Osteoblast (primary cell): ENCODE data around the gene PRMT7. TPM values are rescaled to one million over a fixed set of nuclear protein-coding genes. Genes with fewer than 3 reads are reported as not detected.

Source experiments
- DNase-seq: peaks from one replicate; pipeline ENCODE4 v3.0.0; 2011; ENCODE audit warnings: low spot score, mixed read lengths; ENCODE audit not compliant: insufficient read length; ENCODE audit errors: missing footprints
- H2AFZ ChIP-seq: 2 replicates; pipeline ENCODE4 v1.6.0; 2011; ENCODE audit warnings: mild to moderate bottlenecking, low read length
- H3K27ac ChIP-seq: 2 replicates; pipeline ENCODE4 v1.5.1; 2011; ENCODE audit warnings: mild to moderate bottlenecking, low read depth, low read length, moderate library complexity
- H3K27me3 ChIP-seq: 2 replicates; pipeline ENCODE4 v1.6.0; 2012; ENCODE audit warnings: mild to moderate bottlenecking, control low read depth, inconsistent platforms, low read length, moderate library complexity; ENCODE audit not compliant: insufficient read depth
- H3K36me3 ChIP-seq: 2 replicates; pipeline ENCODE4 v1.5.1; 2011; ENCODE audit warnings: mild to moderate bottlenecking, low read length, control low read depth, moderate library complexity; ENCODE audit not compliant: insufficient read depth
- H3K4me1 ChIP-seq: 2 replicates; pipeline ENCODE4 v1.5.1; 2011; ENCODE audit warnings: mild to moderate bottlenecking, low read length, control low read depth, moderate library complexity; ENCODE audit not compliant: insufficient read depth
- H3K4me2 ChIP-seq: 2 replicates; pipeline ENCODE4 v1.6.0; 2011; ENCODE audit warnings: mild to moderate bottlenecking, low read length; ENCODE audit not compliant: insufficient read depth
- H3K4me3 ChIP-seq: fragments of 200-600 bp; sonication (generic); 3 replicates; pipeline ENCODE4 v1.5.1; 2012; ENCODE audit warnings: mild to moderate bottlenecking, low read length, inconsistent platforms; ENCODE audit not compliant: insufficient read depth
- H3K79me2 ChIP-seq: 2 replicates; pipeline ENCODE4 v1.6.0; 2012; ENCODE audit warnings: mild to moderate bottlenecking, low read length, control low read depth, inconsistent platforms; ENCODE audit not compliant: insufficient read depth
- H3K9me3 ChIP-seq: 2 replicates; pipeline ENCODE4 v1.5.1; 2011; ENCODE audit warnings: low read depth, low read length, control low read depth
- H4K20me1 ChIP-seq: 2 replicates; pipeline ENCODE4 v1.6.0; 2012; ENCODE audit warnings: mild to moderate bottlenecking, low read length, control low read depth; ENCODE audit not compliant: insufficient read depth
- total RNA-seq: library from RNA; depleted of rRNA; stranded (reverse); fragments of >200 nt; gene quantifications from 2 replicates; pipeline ENCODE4 v1.2.3, GENCODE V29; 2012
- TF ChIP-seq, protein P1 (sequence below): IDR thresholded peaks from 2 replicates; pipeline ENCODE4 v1.5.1; 2011; ENCODE audit warnings: mild to moderate bottlenecking, low read depth, low read length, moderate library complexity; ENCODE audit errors: extremely low read depth

PRMT7 gene
- total RNA-seq, 1 donor = 36.9 TPM

DNA sequence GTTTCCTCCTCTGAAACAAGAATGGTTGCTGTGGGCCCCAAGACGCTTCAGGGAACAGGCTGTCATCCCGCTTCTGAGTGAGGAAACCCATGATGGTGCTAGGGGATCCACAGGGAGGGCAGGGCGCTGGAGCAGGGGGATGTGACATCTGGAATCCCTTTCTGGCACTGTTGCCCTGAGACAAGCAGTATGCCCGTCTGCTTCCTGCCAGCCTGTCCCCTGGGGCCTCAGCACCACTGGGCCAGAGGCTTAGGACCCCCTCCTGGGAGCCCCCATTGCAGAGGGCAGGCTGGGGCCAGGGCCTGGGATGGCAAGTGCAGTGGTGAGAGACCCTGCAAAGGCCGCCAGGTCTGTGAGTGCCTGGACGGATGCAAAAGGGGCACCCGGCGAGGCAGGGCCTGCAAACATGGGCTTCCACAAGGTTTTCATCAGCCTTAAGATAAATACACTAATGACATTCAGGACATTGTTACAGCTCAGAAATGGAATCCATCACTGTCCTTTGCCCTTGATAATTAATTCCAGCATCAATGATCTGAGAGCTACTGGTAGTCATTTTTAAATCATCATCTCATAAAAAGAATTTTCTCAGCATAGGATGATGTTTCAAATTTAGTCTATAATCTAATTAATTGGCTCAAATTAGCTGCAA lies 51.6 kb downstream of the PRMT7 start:
- Histone ChIP-seq H3K4me2 (no peak overlapping the region), H3K9me3 (no peaks in the 10 kb centered on the region), H2AFZ (no peak overlapping the region), H4K20me1 (no peaks in the 10 kb centered on the region), H3K4me3 (no peak overlapping the region), H3K27me3 (no peaks in the 10 kb centered on the region), H3K27ac (no peak overlapping the region), H3K4me1 (peaks cover 11% of the 10 kb centered on the region), H3K79me2 (no peaks in the 10 kb centered on the region), H3K36me3 (no peaks in the 10 kb centered on the region)
- TF ChIP-seq, protein P1, sequence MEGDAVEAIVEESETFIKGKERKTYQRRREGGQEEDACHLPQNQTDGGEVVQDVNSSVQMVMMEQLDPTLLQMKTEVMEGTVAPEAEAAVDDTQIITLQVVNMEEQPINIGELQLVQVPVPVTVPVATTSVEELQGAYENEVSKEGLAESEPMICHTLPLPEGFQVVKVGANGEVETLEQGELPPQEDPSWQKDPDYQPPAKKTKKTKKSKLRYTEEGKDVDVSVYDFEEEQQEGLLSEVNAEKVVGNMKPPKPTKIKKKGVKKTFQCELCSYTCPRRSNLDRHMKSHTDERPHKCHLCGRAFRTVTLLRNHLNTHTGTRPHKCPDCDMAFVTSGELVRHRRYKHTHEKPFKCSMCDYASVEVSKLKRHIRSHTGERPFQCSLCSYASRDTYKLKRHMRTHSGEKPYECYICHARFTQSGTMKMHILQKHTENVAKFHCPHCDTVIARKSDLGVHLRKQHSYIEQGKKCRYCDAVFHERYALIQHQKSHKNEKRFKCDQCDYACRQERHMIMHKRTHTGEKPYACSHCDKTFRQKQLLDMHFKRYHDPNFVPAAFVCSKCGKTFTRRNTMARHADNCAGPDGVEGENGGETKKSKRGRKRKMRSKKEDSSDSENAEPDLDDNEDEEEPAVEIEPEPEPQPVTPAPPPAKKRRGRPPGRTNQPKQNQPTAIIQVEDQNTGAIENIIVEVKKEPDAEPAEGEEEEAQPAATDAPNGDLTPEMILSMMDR = no peak
- DNase-seq = peak; percentile 77

DNA sequence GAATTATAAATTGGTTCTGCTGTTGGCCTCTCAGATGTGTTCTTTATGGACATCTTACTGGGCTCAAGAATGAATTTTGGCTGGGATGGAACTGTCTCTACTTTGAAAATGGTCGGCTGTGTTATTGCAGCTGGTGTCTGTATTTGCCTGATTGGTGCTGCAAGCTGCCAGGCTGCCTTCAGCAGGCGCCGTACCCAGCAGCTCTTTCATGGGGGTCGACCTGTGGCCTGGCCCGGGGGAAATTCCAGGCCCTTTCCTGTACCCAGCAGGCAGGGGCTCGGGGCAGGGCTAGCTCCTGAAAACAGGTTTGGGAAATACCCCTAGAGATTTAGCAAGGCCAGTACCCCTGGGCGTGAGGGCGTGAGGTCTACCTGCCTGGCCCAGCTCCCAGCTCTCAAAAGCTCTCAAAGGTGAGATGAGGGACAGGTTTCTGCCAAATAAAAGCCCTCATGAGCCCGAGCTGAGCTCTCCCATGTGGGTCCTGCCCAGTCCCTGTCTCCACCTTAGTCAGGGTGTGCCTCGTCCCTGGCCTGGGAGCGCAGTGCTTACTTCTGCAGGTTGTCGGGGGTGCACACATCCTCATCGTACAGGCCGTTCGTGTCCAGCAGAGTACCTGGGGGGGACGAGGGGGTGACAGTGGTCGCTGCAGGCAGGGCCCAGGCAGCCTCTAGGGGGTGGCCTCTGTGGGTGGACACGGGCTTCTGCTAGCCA lies 52.3 kb downstream of the PRMT7 start:
- Histone ChIP-seq H4K20me1 (no peaks in the 10 kb centered on the region), H3K4me3 (no peak overlapping the region), H3K79me2 (no peaks in the 10 kb centered on the region), H3K9me3 (no peaks in the 10 kb centered on the region), H3K27me3 (no peaks in the 10 kb centered on the region), H3K4me1 (peaks cover 11% of the 10 kb centered on the region), H3K27ac (no peak overlapping the region), H3K4me2 (no peak overlapping the region), H2AFZ (no peak overlapping the region), H3K36me3 (no peaks in the 10 kb centered on the region)
- peak; percentile 78 for DNase-seq
- TF ChIP-seq, protein P1 = no peak

DNA sequence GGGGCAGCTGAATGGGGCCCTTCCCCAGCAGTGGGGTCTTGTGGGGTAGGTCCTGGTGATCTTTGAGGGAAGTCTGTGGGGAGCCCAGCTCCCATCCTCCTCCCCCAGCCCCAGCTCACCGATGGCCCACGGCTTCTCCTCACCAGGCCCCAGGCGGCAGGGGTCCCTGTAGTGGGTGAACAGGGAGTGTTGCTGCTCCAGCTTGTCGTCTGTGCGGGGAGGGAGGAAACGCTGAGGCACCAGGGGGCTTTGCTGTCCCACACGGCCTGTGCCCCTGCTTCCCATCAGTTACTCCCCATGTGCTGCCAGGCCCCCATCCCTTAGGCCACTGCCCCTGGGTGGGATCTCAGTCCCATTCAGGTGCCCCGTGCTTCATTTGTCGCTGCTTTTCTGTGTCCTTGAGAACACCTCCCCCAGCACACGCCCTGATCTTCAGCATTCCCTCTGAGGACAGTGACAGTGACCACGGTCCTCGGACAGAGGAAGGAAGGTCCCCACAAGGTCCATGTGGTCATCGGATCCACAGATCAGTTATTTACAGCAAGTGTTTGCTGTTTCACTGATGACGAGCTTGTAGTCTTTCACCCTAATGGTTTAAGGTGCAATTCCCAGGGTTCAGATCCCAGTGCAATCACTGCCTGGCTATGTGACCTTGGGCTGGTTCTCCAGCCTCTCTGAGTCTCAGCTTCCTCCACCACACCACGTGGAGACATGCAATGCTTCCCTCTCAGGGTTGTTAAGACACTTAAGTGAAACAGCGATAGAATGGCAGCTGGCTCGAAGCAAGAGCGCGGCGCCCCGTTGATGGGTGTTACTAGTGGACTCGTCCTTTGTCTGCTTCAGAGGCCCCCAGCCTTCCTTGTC lies 53.1 kb downstream of the PRMT7 start:
- Histone ChIP-seq H3K4me1 (peaks cover 11% of the 10 kb centered on the region), H3K4me2 (no peak overlapping the region), H3K79me2 (no peaks in the 10 kb centered on the region), H2AFZ (no peak overlapping the region), H4K20me1 (no peaks in the 10 kb centered on the region), H3K27ac (no peak overlapping the region), H3K4me3 (no peak overlapping the region), H3K9me3 (no peaks in the 10 kb centered on the region), H3K27me3 (no peaks in the 10 kb centered on the region), H3K36me3 (no peaks in the 10 kb centered on the region)
- DNase-seq = peak; percentile 69
- TF ChIP-seq, protein P1 = no peak
